ENCODE data around the gene AHNAK.

The AHNAK gene

GRCh38 chr11:62419314-62419929, 127.2 kb downstream of the AHNAK start:
- Histone ChIP-seq H3K27me3 (ENCODE audit: low read depth, low read length) (no peaks in the 10 kb centered on the region), H3K4me1 (ENCODE audit: control insufficient read depth in 1 of 2, insufficient read depth in 2 of 2, low read length in 2 of 2) (peaks cover 4 to 25% of the 10 kb centered on the region in 2 donors), H3K9me3 (ENCODE audit: control insufficient read depth in 1 of 2, low read length in 2 of 2) (no peaks in the 10 kb centered on the region), H3K36me3 (ENCODE audit: control insufficient read depth in 1 of 2, insufficient read depth in 2 of 2, low read length in 2 of 2) (no peaks in the 10 kb centered on the region), H3K4me3 (ENCODE audit: low read depth in 1 of 2, low read length in 2 of 2) (no peak overlapping the region), H3K27ac (ENCODE audit: low read length) (no peak overlapping the region)

- H3K27ac ChIP-seq (ENCODE audit: low read length) = no peak within 1 kb of the TSS
- H3K4me3 ChIP-seq (ENCODE audit: low read depth in 1 of 2, low read length in 2 of 2) = no peak within 1 kb of the TSS
- peaks cover 4 to 25% of the 10 kb centered on the region in 2 donors for H3K4me1 ChIP-seq (ENCODE audit: control insufficient read depth in 1 of 2, insufficient read depth in 2 of 2, low read length in 2 of 2)
- H3K27me3 ChIP-seq (ENCODE audit: low read depth, low read length) = no peaks in the 10 kb centered on the region
- H3K9me3 ChIP-seq (ENCODE audit: control insufficient read depth in 1 of 2, low read length in 2 of 2) = no peaks in the 10 kb centered on the region
- H3K36me3 ChIP-seq (ENCODE audit: control insufficient read depth in 1 of 2, insufficient read depth in 2 of 2, low read length in 2 of 2) = no peaks in the 10 kb centered on the region
Observed at GRCh38 chr11:62418733-62419132, 127.9 kb downstream of the AHNAK start, which contains the start of gene SCGB1A1. SCGB1A1 (plus strand) TSS chr11:62419033; CDS start chr11:62419096, 63 bp downstream.

DNA sequence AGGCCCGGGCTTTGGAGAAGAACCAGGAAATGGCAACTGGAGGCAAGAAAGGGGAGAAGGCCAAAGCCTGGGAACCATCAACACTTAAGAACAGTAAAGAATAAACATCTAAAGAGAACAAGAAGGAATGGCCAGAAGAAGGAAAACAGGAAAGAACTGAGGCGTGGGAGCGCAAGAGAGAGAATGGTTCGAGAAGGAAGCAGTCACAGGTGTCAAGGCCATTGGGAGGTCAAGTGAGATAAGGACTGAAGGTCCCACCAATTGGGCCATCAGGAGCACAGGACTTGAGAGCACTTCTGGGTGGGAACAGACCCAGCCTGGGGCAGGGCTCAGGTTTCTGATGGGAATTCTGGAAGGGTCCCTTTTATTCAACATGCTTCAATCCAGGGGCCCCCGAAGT, 128.5 kb downstream of the AHNAK start:
- no peaks in the 10 kb centered on the region for H3K9me3 ChIP-seq (ENCODE audit: control insufficient read depth in 1 of 2, low read length in 2 of 2)
- no peaks in the 10 kb centered on the region for H3K27me3 ChIP-seq (ENCODE audit: low read depth, low read length)
- H3K27ac ChIP-seq (ENCODE audit: low read length) = no peak overlapping the region
- H3K36me3 ChIP-seq (ENCODE audit: control insufficient read depth in 1 of 2, insufficient read depth in 2 of 2, low read length in 2 of 2) = no peaks in the 10 kb centered on the region
- no peak overlapping the region for H3K4me3 ChIP-seq (ENCODE audit: low read depth in 1 of 2, low read length in 2 of 2)
- H3K4me1 ChIP-seq (ENCODE audit: control insufficient read depth in 1 of 2, insufficient read depth in 2 of 2, low read length in 2 of 2) = peaks cover 4 to 25% of the 10 kb centered on the region in 2 donors

GRCh38 chr11:62416596-62416995, 130.0 kb downstream of the AHNAK start:
- Histone ChIP-seq H3K36me3 (ENCODE audit: control insufficient read depth in 1 of 2, insufficient read depth in 2 of 2, low read length in 2 of 2) (no peaks in the 10 kb centered on the region), H3K27me3 (ENCODE audit: low read depth, low read length) (no peaks in the 10 kb centered on the region), H3K4me1 (ENCODE audit: control insufficient read depth in 1 of 2, insufficient read depth in 2 of 2, low read length in 2 of 2) (peaks cover 4 to 25% of the 10 kb centered on the region in 2 donors), H3K4me3 (ENCODE audit: low read depth in 1 of 2, low read length in 2 of 2) (no peak overlapping the region), H3K27ac (ENCODE audit: low read length) (no peak overlapping the region), H3K9me3 (ENCODE audit: control insufficient read depth in 1 of 2, low read length in 2 of 2) (no peaks in the 10 kb centered on the region)

DNA sequence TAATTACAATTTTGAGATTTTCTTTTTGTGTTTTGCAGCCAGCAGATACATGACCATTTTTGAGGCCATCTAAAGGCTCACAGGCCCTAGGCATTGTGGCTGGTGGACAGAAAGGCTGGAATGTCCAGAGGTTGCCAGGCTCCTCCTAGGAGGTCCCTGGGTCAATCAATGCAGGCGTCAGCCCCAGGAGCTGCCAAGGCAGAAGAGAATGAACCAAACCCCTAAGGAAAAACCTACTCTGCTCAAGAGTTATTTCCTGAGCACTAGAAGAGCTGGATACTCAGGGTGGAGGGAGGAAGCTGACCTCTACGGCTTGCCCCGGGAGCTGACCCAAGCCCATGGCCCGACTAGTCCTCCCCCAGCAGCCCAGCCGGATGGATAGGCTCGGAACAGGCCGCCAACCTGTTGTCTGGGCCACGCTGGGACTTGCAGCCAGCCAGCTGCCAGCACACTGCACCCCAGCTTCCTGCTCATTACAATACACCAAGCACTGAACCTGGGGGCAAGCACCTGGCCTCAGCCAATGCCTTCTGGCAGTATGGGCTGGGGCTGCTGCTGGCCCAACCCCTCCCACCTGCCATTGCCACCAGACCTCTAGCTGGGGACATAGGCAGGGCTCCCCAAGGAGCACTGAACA, 133.4 kb downstream of the AHNAK start:
- H3K27me3 ChIP-seq (ENCODE audit: low read depth, low read length) = no peaks in the 10 kb centered on the region
- peaks cover 0 to 4% of the 10 kb centered on the region in 2 donors for H3K4me1 ChIP-seq (ENCODE audit: control insufficient read depth in 1 of 2, insufficient read depth in 2 of 2, low read length in 2 of 2)
- no peak overlapping the region for H3K27ac ChIP-seq (ENCODE audit: low read length)
- no peaks in the 10 kb centered on the region for H3K9me3 ChIP-seq (ENCODE audit: control insufficient read depth in 1 of 2, low read length in 2 of 2)
- no peak overlapping the region for H3K4me3 ChIP-seq (ENCODE audit: low read depth in 1 of 2, low read length in 2 of 2)
- no peaks in the 10 kb centered on the region for H3K36me3 ChIP-seq (ENCODE audit: control insufficient read depth in 1 of 2, insufficient read depth in 2 of 2, low read length in 2 of 2)

- H3K36me3 ChIP-seq (ENCODE audit: control insufficient read depth in 1 of 2, insufficient read depth in 2 of 2, low read length in 2 of 2) = no peaks in the 10 kb centered on the region
- no peak overlapping the region for H3K27ac ChIP-seq (ENCODE audit: low read length)
- no peak overlapping the region for H3K4me3 ChIP-seq (ENCODE audit: low read depth in 1 of 2, low read length in 2 of 2)
- H3K27me3 ChIP-seq (ENCODE audit: low read depth, low read length) = no peaks in the 10 kb centered on the region
- H3K9me3 ChIP-seq (ENCODE audit: control insufficient read depth in 1 of 2, low read length in 2 of 2) = no peaks in the 10 kb centered on the region
- H3K4me1 ChIP-seq (ENCODE audit: control insufficient read depth in 1 of 2, insufficient read depth in 2 of 2, low read length in 2 of 2) = no peaks in the 10 kb centered on the region
Observed at GRCh38 chr11:62411524-62411923, 135.1 kb downstream of the AHNAK start.

- no peaks in the 10 kb centered on the region for H3K4me1 ChIP-seq (ENCODE audit: control insufficient read depth in 1 of 2, insufficient read depth in 2 of 2, low read length in 2 of 2)
- H3K27me3 ChIP-seq (ENCODE audit: low read depth, low read length) = no peaks in the 10 kb centered on the region
- no peaks in the 10 kb centered on the region for H3K9me3 ChIP-seq (ENCODE audit: control insufficient read depth in 1 of 2, low read length in 2 of 2)
- H3K4me3 ChIP-seq (ENCODE audit: low read depth in 1 of 2, low read length in 2 of 2) = no peak overlapping the region
- H3K27ac ChIP-seq (ENCODE audit: low read length) = no peak overlapping the region
- no peaks in the 10 kb centered on the region for H3K36me3 ChIP-seq (ENCODE audit: control insufficient read depth in 1 of 2, insufficient read depth in 2 of 2, low read length in 2 of 2)
Observed at GRCh38 chr11:62410972-62411371, 135.6 kb downstream of the AHNAK start.

- H3K27me3 ChIP-seq (ENCODE audit: low read depth, low read length) = no peaks in the 10 kb centered on the region
- no peak overlapping the region for H3K27ac ChIP-seq (ENCODE audit: low read length)
- no peaks in the 10 kb centered on the region for H3K4me1 ChIP-seq (ENCODE audit: control insufficient read depth in 1 of 2, insufficient read depth in 2 of 2, low read length in 2 of 2)
- H3K4me3 ChIP-seq (ENCODE audit: low read depth in 1 of 2, low read length in 2 of 2) = no peak overlapping the region
- no peaks in the 10 kb centered on the region for H3K9me3 ChIP-seq (ENCODE audit: control insufficient read depth in 1 of 2, low read length in 2 of 2)
- H3K36me3 ChIP-seq (ENCODE audit: control insufficient read depth in 1 of 2, insufficient read depth in 2 of 2, low read length in 2 of 2) = no peaks in the 10 kb centered on the region
Observed at GRCh38 chr11:62409831-62410230, 136.8 kb downstream of the AHNAK start.

DNA sequence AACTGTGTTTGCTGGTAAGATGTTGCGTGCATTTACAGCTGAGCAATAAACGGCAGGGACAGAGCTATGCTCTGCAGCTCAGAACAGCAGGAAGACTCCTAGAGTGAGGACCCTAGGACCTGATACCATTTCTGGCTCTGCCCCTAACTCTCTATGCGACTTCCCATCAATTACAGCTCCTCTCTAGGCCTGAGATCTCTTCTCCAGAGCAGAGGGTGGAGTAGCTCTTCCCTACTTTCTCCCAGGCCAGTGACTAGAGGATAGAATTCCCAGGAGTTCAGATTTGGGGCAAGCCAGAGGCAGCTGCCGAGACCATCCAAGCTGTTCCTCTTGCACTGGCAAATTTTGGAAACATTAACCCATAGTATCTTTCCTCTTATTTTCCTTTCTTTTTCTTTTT, 140.6 kb downstream of the AHNAK start:
- Histone ChIP-seq H3K4me3 (ENCODE audit: low read depth in 1 of 2, low read length in 2 of 2) (no peak overlapping the region), H3K4me1 (ENCODE audit: control insufficient read depth in 1 of 2, insufficient read depth in 2 of 2, low read length in 2 of 2) (peaks cover 15% of the 10 kb centered on the region in 2 donors), H3K27me3 (ENCODE audit: low read depth, low read length) (no peaks in the 10 kb centered on the region), H3K9me3 (ENCODE audit: control insufficient read depth in 1 of 2, low read length in 2 of 2) (no peaks in the 10 kb centered on the region), H3K27ac (ENCODE audit: low read length) (no peak overlapping the region), H3K36me3 (ENCODE audit: control insufficient read depth in 1 of 2, insufficient read depth in 2 of 2, low read length in 2 of 2) (no peaks in the 10 kb centered on the region)

DNA sequence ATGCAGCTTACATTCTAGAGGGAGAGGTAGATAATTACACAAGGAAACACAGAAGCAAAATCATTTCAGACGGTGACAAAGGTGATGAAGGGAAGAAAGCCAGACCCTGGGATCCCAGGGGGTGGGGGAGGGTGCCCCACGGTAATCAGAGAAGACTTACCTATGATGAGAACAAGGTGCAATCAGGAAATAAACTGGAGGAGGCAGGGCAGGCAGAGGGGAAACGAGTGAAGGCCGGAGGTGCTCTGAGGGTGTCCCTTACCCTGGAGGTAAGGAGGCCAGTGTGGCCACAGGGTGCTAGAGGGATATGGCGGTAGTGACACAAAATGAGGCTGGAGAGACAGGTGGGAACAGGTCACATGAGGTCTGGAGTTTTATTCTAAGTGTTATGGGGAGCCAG, 141.7 kb downstream of the AHNAK start:
- H3K27me3 ChIP-seq (ENCODE audit: low read depth, low read length) = no peaks in the 10 kb centered on the region
- no peaks in the 10 kb centered on the region for H3K36me3 ChIP-seq (ENCODE audit: control insufficient read depth in 1 of 2, insufficient read depth in 2 of 2, low read length in 2 of 2)
- no peak overlapping the region for H3K4me3 ChIP-seq (ENCODE audit: low read depth in 1 of 2, low read length in 2 of 2)
- no peaks in the 10 kb centered on the region for H3K9me3 ChIP-seq (ENCODE audit: control insufficient read depth in 1 of 2, low read length in 2 of 2)
- H3K4me1 ChIP-seq (ENCODE audit: control insufficient read depth in 1 of 2, insufficient read depth in 2 of 2, low read length in 2 of 2) = peaks cover 25% of the 10 kb centered on the region in 2 donors
- no peak overlapping the region for H3K27ac ChIP-seq (ENCODE audit: low read length)

DNA sequence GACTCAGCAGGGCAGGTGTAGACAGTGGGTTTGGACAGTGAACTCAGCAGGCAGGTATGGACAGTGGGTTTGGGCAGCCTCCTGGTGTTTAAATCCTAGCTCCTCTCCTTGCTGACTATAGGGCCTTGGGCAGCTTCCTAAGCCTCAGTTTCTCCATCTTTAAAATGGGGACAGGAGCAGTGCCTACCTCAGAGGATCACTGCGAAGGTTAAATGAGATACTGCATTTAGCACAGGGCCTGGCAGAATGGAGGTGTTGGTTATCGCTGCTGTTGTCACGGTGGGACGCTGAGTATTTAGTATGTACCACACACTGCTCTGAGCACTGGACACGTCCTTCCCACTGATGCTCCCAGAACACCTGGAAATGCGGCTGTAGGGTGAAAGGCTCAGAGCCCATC, 142.2 kb downstream of the AHNAK start:
- no peaks in the 10 kb centered on the region for H3K27me3 ChIP-seq (ENCODE audit: low read depth, low read length)
- H3K9me3 ChIP-seq (ENCODE audit: control insufficient read depth in 1 of 2, low read length in 2 of 2) = no peaks in the 10 kb centered on the region
- no peak overlapping the region for H3K27ac ChIP-seq (ENCODE audit: low read length)
- H3K4me1 ChIP-seq (ENCODE audit: control insufficient read depth in 1 of 2, insufficient read depth in 2 of 2, low read length in 2 of 2) = peaks cover 30% of the 10 kb centered on the region in 2 donors
- H3K36me3 ChIP-seq (ENCODE audit: control insufficient read depth in 1 of 2, insufficient read depth in 2 of 2, low read length in 2 of 2) = no peaks in the 10 kb centered on the region
- H3K4me3 ChIP-seq (ENCODE audit: low read depth in 1 of 2, low read length in 2 of 2) = no peak overlapping the region

Measured in muscle layer of duodenum (tissue), 2 donors.